NCI-H1694 treated with DMSO at 0.1 percent for 48 hours (cell line): ENCODE data around the gene PLEKHG4B.
"Not testable (repeated sequence)": the region's sequence is repeated elsewhere in the genome, so short reads cannot be mapped to it uniquely, and the experiment has no call there.

ENCODE experiments used
- DNase-seq: peaks from one replicate; lab custom pipeline; 2025; lab: John Stamatoyannopoulos, UW

The PLEKHG4B gene

GRCh38 chr5:155651-156410 is 63.9 kb downstream of the PLEKHG4B start:
- no peak for DNase-seq

DNA sequence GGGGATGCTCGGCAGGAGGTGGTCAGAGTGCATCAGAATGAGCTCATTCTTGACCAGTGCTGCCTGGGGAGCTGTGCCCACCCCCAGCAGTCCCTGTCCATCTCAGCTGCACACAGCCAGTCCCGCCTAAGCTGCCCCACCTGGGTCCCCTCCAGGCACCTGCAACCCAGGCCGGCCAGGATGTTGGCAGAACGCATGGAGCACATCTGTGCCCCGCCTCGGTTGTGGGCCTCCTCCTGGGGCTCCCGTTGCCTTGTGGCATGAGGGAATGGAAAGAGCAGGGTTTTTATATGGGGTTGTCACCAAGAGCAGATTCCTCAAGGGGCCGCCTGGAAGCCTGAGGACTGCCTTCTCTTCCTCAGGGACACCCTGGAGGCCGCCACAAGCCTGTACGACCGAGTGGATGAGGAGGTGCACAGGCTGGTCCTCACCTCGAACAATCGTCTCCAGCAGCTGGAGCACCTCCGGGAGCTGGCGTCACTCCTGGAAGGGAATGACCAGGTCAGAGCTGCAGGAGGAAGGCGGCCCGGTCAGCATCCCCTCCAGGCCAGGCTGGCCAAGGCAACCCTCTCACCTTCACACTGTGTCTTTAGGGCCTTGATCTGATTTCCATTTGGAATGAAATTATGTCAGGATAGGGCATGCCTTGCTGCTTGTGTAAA is 64.6 kb downstream of the PLEKHG4B start:
- DNase-seq, result no peak

- DNase-seq, result no peak
Observed at GRCh38 chr5:157126-157715, 65.3 kb downstream of the PLEKHG4B start.

DNA sequence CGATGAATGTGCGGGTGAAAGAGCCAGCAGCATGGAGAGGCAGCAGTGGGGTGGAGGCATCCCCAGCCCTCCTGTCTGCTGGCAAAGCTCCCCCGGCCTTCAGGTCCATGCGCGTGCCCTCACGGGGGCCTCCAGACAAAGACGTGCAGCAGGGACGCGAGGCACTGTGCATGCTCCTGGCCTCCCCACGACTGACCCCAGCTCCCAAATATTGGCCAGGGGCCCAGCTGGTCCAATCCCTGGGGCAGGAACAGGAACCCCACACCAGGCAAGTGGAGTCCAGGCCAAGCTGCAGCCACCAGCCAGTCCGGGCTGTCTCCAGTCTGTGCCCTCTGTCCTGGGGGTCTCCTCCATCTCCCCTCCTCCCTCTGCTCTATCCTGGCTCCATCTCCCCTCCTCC is 65.8 kb downstream of the PLEKHG4B start:
- no peak for DNase-seq

DNA sequence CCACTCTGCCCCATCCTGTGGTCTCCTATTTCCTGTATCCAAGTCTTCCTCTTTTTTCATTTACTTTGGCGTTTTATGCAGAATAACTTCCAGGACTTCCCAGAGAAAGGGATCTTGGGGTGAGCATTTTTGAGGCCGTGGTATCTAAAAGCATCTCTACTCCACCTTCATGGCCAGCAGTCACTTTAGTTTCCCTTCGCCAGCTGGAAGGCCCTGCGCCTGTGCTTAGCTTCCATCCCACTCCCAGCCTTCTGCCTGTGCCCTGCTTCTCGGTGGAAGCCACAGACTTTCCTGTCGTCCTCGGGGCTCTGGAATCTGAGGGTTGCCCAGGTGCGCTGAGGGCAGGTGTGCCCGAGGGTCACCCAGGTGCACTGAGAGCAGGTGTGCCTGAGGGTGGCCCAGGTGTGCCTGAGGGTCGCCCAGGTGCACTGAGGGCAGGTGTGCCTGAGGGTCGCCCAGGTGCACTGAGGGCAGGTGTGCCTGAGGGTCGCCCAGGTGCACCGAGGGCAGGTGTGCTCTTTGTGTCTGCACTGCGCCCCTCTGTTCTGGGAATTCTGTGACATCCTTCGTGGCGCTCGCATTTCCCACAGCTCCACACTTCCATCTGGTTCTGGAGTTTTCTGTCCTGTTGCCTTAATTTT is 67.0 kb downstream of the PLEKHG4B start:
- DNase-seq, result no peak

- no peak for DNase-seq
Observed at GRCh38 chr5:159448-160172, 67.6 kb downstream of the PLEKHG4B start.

- no peak for DNase-seq
Observed at GRCh38 chr5:160173-160510, 68.2 kb downstream of the PLEKHG4B start.

DNA sequence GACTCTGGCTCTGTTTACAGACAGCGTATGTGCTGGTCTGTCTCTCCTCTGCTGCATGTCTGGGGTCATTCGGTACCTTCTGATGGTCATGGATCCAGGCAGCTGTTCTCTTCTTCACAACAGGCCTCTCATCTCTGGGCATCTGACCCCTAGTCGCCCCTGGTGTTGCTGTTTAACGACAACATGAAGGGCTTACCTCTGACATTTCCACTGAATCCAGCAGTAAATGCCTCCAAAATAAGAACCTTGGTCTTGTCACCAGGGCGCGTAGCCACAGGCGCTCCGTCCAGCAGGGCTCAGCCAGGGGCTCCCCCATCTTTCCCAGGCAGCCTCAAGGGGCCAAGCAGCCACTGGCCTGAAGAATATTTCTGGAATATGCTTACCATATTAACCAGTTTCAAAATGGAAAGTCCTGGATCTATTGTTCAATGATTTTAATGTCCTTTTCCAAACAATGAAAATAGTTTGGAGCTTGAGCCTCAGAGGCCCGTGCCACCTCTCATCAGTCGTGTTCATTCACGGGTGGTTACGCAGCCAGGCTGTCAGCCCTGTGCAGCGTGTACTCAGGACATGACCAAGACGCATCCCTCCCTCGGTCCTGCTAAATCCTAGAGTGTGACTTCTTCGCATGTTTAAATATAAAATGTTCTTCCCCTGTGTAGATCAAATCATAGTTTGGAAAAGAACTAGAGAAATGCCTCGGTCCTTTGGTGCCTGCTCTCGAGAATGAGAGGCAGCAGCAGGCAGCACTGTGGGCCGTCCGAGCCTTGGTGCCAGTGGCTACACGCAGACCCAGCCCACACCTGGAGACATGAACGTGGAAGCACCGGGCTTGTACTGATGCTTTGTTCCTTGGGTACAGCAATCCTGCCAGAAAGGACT is 69.2 kb downstream of the PLEKHG4B start:
- DNase-seq, result no peak

DNA sequence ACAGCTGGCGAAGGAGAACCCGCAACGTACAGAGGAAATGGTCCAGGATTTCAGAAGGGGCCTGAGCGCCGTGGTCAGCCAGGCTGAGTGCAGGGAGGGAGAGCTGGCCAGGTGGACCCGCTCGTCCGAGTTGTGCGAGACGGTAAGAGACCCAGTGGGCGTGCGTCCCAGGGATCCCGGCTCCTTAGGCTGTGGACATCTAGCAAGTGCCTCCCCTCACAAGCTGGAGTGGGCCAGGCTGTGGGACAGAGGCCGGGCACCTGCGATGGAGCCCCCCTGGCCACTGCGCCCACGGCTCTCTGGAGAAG is 69.8 kb downstream of the PLEKHG4B start:
- DNase-seq, result no peak

DNA sequence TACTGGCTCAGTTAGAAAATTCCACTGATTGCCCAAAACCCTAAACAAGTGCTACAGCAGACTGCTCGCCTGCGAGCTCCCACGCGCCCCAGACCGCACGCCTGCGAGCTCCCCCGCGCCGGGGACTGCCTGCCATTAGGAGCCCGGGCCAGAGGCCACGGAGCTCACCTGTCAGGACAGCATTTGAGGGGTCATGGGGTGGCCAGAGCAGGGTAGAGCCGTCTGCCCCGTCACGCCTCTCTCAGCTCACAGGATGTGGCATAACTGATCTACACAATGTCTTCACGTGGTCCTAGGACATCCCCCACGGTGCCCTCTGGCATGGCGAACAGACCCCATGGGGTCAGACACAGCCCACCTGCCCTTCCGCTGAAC is 70.2 kb downstream of the PLEKHG4B start:
- DNase-seq, result no peak

- DNase-seq, result no peak
Observed at GRCh38 chr5:162565-163337, 70.8 kb downstream of the PLEKHG4B start.

DNA sequence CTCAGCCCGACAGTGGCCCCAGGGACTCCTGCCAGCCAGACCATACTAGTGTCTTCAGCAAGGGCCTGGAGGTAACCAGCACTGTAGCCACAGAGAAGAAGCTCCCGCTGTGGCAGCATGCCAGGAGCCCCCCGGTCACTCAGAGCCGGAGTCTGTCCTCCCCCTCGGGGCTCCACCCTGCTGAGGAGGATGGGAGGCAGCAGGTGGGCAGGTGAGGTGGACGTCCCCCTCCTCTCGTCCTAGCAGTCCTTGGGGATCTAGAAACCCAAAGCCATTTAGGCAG is 71.3 kb downstream of the PLEKHG4B start:
- DNase-seq, result no peak

GRCh38 chr5:163841-164240 is 71.9 kb downstream of the PLEKHG4B start:
- DNase-seq, result no peak

DNA sequence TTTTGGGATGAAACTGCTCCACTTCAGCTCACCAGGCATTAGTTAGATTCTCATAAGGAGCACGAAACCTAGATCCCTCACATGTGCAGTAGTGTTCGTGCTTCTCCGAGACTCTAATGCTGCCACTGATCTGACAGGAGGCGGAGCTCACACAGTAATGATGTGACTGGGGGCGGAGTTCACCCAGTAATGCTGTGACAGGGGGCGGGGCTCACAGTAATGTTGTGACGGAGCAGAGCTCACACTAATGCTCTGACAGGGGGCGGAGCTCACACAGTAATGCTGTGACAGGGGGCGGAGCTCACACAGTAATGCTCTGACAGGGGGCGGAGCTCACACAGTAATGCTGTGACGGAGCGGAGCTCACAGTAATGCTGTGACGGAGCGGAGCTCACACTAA is 72.3 kb downstream of the PLEKHG4B start:
- DNase-seq, result no peak

GRCh38 chr5:164783-165182 is 72.8 kb downstream of the PLEKHG4B start:
- DNase-seq, result not testable (repeated sequence)

DNA sequence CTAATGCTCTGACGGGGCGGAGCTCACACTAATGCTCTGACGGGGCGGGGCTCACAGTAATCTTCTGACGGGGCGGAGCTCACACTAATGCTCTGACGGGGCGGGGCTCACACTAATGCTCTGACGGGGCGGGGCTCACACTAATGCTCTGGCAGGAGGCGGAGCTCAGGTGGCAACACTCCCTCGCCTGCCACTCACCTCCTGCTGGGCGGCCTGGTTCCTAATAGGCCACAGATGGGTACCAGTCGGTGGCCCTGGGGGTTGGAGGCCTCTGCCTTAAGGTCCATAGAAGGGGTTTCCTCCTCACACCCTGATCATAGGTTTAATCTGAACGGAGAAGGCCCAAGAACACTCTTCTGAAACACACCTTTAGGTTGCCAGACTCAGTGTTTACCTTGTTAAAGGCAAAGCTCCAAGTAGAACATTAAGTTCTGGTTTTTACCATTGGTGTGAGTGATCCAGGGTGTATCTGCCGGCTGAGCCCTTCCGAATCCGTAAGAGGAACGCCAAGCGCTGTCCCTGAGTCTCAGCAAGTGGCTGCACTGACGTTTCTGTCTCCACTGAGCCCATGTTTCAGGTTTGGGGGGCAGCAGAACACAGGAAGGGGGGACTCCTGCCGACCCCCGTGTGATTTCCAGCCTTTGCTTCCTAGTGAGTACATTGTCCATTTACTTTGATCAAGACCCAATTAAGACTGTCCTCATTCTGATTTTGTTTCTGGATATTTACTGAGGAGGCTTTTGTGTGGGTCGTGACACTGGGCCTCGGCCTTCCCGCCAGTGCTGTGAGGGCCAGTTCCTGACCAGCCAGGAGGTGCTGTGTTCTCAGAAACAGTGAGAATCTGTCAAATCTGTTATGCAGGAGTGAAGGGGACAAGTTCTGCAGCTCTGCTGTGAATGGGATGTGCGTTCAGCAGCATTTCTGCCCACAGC is 74.7 kb downstream of the PLEKHG4B start:
- DNase-seq, result no peak

- DNase-seq, result no peak
Observed at GRCh38 chr5:167511-167910, 75.5 kb downstream of the PLEKHG4B start.

GRCh38 chr5:167982-168660 is 76.2 kb downstream of the PLEKHG4B start:
- DNase-seq, result no peak

GRCh38 chr5:169071-169727 is 77.2 kb downstream of the PLEKHG4B start:
- no peak for DNase-seq
